LNCaP clone FGC (cell line): ENCODE measurements around the gene TANGO6.

ENCODE experiments used
- DNase-seq: peaks from one replicate; pipeline ENCODE4 v3.0.0-alpha.2; 2011; ENCODE audit warnings: low read depth
- H3K4me3 ChIP-seq: 2 replicates; pipeline ENCODE4 v1.5.1; 2011; ENCODE audit warnings: mild to moderate bottlenecking, low read depth, low read length, control low read depth
- CTCF ChIP-seq: IDR thresholded peaks from 2 replicates; pipeline ENCODE4 v1.5.1; 2012; ENCODE audit warnings: mild to moderate bottlenecking; ENCODE audit not compliant: control insufficient read depth, insufficient read depth; ENCODE audit errors: extremely low read depth

Gene TANGO6

GRCh38 chr16:69073181-69073702 lies 229.9 kb downstream of the TANGO6 start:
- TF ChIP-seq CTCF: no peak
- DNase-seq: no peak
- H3K4me3 ChIP-seq: no peak overlapping the region

GRCh38 chr16:69077251-69077650 lies 233.9 kb downstream of the TANGO6 start:
- no peak for TF ChIP-seq CTCF
- DNase-seq: no peak
- H3K4me3 ChIP-seq: no peak overlapping the region

GRCh38 chr16:69078073-69078472 lies 234.7 kb downstream of the TANGO6 start:
- no peak for DNase-seq
- TF ChIP-seq CTCF: no peak
- no peak overlapping the region for H3K4me3 ChIP-seq

GRCh38 chr16:69079697-69080096 lies 236.4 kb downstream of the TANGO6 start:
- TF ChIP-seq CTCF: no peak
- DNase-seq: no peak

GRCh38 chr16:69083306-69083941 lies 240.1 kb downstream of the TANGO6 start:
- no peak for DNase-seq
- H3K4me3 ChIP-seq: no peak overlapping the region
- no peak for TF ChIP-seq CTCF

More at GRCh38 chr16:69079697-69080096, 236.4 kb downstream of the TANGO6 start:
- no peak overlapping the region for H3K4me3 ChIP-seq

GRCh38 chr16:69084289-69084688 lies 241.0 kb downstream of the TANGO6 start:
- H3K4me3 ChIP-seq: no peak overlapping the region
- DNase-seq: no peak
- TF ChIP-seq CTCF: no peak

GRCh38 chr16:69085032-69085695 lies 241.8 kb downstream of the TANGO6 start:
- TF ChIP-seq CTCF: no peak
- no peak overlapping the region for H3K4me3 ChIP-seq
- DNase-seq: no peak
